ENCODE measurements around the gene PRH2. TPM values are rescaled to one million over a fixed set of nuclear protein-coding genes. Genes with fewer than 3 reads are reported as not detected.

PRH2 gene
- total RNA-seq, 2 donors from 2014 or later = not detected

- Histone ChIP-seq H3K4me3 (no peak overlapping the region), H3K27me3 (replicated peaks; ENCODE audit: insufficient read depth) (no peaks in the 10 kb centered on the region), H3K27ac (no peak overlapping the region), H3K36me3 (no peaks in the 10 kb centered on the region), H3K4me1 (ENCODE audit: control insufficient read depth in 1 of 2, low read depth in 2 of 2) (no peaks in the 10 kb centered on the region), H3K9me3 (peaks cover 21% of the 10 kb centered on the region)
- TF ChIP-seq CTCF (IDR thresholded peaks at IDR 0.05) = no peak
- ATAC-seq (ENCODE audit: insufficient number of reproducible peaks, low FRiP score, low read depth) (no peak), DNase-seq (ENCODE audit: low spot score) (no peak)
Measured at GRCh38 chr12:10900530-10900929, 28.5 kb upstream of the PRH2 start.

DNA sequence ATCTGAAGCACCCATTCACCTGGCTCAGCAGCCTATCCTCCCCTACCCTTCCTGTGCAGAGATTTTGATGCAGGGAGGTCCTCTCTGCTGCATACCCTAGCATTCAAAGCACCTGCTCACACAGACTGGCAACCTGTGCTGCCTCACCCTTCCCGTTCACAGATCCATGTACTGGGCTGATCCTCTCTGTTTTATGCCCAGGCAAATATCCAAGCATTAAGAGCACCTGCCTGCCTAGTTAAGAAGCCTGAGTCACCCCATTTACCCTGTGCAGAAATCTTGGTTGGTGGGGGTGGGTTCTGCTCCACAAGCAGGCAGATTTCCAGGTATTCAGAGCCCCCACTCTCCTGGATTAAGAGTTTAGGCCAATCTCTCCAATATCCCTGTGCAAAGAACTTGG is 28.1 kb upstream of the PRH2 start:
- Histone ChIP-seq H3K27ac (no peak overlapping the region), H3K9me3 (peaks cover 21% of the 10 kb centered on the region), H3K36me3 (no peaks in the 10 kb centered on the region), H3K4me1 (ENCODE audit: control insufficient read depth in 1 of 2, low read depth in 2 of 2) (no peaks in the 10 kb centered on the region), H3K4me3 (no peak overlapping the region), H3K27me3 (replicated peaks; ENCODE audit: insufficient read depth) (no peaks in the 10 kb centered on the region)
- ATAC-seq (ENCODE audit: insufficient number of reproducible peaks, low FRiP score, low read depth) (no peak), DNase-seq (ENCODE audit: low spot score) (no peak)
- no peak for TF ChIP-seq CTCF (IDR thresholded peaks at IDR 0.05)

DNA sequence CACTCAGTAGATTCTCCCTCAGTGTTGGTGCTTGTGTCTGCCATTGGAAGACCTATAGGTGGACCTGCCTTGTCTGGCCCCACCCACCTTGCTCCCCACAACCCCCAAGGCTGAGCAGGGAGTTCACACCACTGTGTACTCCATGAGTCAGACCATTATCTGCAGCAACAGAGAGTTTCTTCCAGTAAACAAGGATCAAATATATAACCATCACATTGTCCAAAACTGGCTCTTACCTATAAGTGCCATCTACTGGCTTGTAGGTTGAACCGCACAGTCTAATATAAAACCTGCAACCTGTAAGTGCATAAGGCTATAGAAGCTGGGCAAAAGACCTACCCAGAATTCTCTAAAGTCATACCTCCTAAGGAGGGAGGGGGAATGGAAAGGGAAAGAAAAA is 27.6 kb upstream of the PRH2 start:
- ATAC-seq (ENCODE audit: insufficient number of reproducible peaks, low FRiP score, low read depth) = no peak
- H3K36me3 ChIP-seq = no peaks in the 10 kb centered on the region

GRCh38 chr12:10904686-10905085 is 24.4 kb upstream of the PRH2 start:
- Histone ChIP-seq H3K36me3 (no peaks in the 10 kb centered on the region), H3K4me3 (no peak overlapping the region), H3K27ac (no peak overlapping the region), H3K27me3 (replicated peaks; ENCODE audit: insufficient read depth) (no peaks in the 10 kb centered on the region), H3K9me3 (peaks cover 21% of the 10 kb centered on the region), H3K4me1 (ENCODE audit: control insufficient read depth in 1 of 2, low read depth in 2 of 2) (no peaks in the 10 kb centered on the region)
- DNase-seq (ENCODE audit: low spot score) = no peak
- no peak for TF ChIP-seq CTCF (IDR thresholded peaks at IDR 0.05)
- no peak for ATAC-seq (ENCODE audit: insufficient number of reproducible peaks, low FRiP score, low read depth)

More for the DNA sequence above, 27.6 kb upstream of the PRH2 start:
- no peak overlapping the region for H3K4me3 ChIP-seq
- no peak for DNase-seq (ENCODE audit: low spot score)
- no peaks in the 10 kb centered on the region for H3K27me3 ChIP-seq (replicated peaks; ENCODE audit: insufficient read depth)
- H3K9me3 ChIP-seq = peaks cover 21% of the 10 kb centered on the region
- TF ChIP-seq CTCF (IDR thresholded peaks at IDR 0.05) = no peak
- H3K27ac ChIP-seq = no peak overlapping the region
- no peaks in the 10 kb centered on the region for H3K4me1 ChIP-seq (ENCODE audit: control insufficient read depth in 1 of 2, low read depth in 2 of 2)

GRCh38 chr12:10909462-10909861 is 19.6 kb upstream of the PRH2 start, which contains the start of gene TAS2R13:
Gene TAS2R13, minus strand, starts transcription at chr12:10909562. Its CDS starts 264 bp downstream, at chr12:10909298.
- no peak for DNase-seq (ENCODE audit: low spot score)
- no peak for TF ChIP-seq CTCF (IDR thresholded peaks at IDR 0.05)
- Histone ChIP-seq H3K4me1 (ENCODE audit: control insufficient read depth in 1 of 2, low read depth in 2 of 2) (no peaks in the 10 kb centered on the region), H3K27ac (no peak within 1 kb of the TSS), H3K9me3 (peaks cover 3% of the 10 kb centered on the region), H3K36me3 (no peaks in the 10 kb centered on the region), H3K27me3 (replicated peaks; ENCODE audit: insufficient read depth) (no peaks in the 10 kb centered on the region), H3K4me3 (no peak within 1 kb of the TSS)
- no peak for ATAC-seq (ENCODE audit: insufficient number of reproducible peaks, low FRiP score, low read depth)
